Measurements from ENCODE around the gene SLC35D2.

The SLC35D2 gene

GRCh38 chr9:96383165-96383942 lies at the start of gene SLC35D2:
SLC35D2 (minus strand) TSS chr9:96383711; CDS start chr9:96383634, 77 bp downstream.
- no peaks in the 10 kb centered on the region for H3K27me3 ChIP-seq (ENCODE audit: control insufficient read depth in 5 of 5, insufficient read depth in 4 of 5, low read length in 5 of 5)
- peak within 1 kb of the TSS; percentile 72 to 82 (median 76) for H3K4me3 ChIP-seq (ENCODE audit: low read depth in 1 of 5, low read length in 5 of 5)
- peak within 1 kb of the TSS; percentile 56 to 85 (median 77) for H3K9ac ChIP-seq (ENCODE audit: low read length in 5 of 5)
- H3K27ac ChIP-seq (ENCODE audit: low read depth, low read length): peak within 1 kb of the TSS; percentile 71
- H3K9me3 ChIP-seq (ENCODE audit: control insufficient read depth in 5 of 5, low read length in 5 of 5): no peaks in the 10 kb centered on the region
- peaks cover 1 to 23% (median 20%) of the 10 kb centered on the region in 5 donors for H3K4me1 ChIP-seq (ENCODE audit: control insufficient read depth in 5 of 5, insufficient read depth in 5 of 5, low read length in 5 of 5)
- peaks cover 0 to 3% (median 0%) of the 10 kb centered on the region in 5 donors for H3K36me3 ChIP-seq (ENCODE audit: control insufficient read depth in 5 of 5, insufficient read depth in 5 of 5, low read length in 5 of 5)

GRCh38 chr9:96430377-96430776 lies 46.9 kb upstream of the SLC35D2 start:
- no peak overlapping the region for H3K4me3 ChIP-seq (ENCODE audit: low read depth in 1 of 5, low read length in 5 of 5)
- no peak overlapping the region for H3K27ac ChIP-seq (ENCODE audit: low read depth, low read length)
- H3K36me3 ChIP-seq (ENCODE audit: control insufficient read depth in 5 of 5, insufficient read depth in 5 of 5, low read length in 5 of 5): no peaks in the 10 kb centered on the region
- H3K27me3 ChIP-seq (ENCODE audit: control insufficient read depth in 5 of 5, insufficient read depth in 4 of 5, low read length in 5 of 5): no peaks in the 10 kb centered on the region
- H3K4me1 ChIP-seq (ENCODE audit: control insufficient read depth in 5 of 5, insufficient read depth in 5 of 5, low read length in 5 of 5): peaks cover 0 to 4% (median 2%) of the 10 kb centered on the region in 5 donors
- H3K9ac ChIP-seq (ENCODE audit: low read length in 5 of 5): no peak overlapping the region
- H3K9me3 ChIP-seq (ENCODE audit: control insufficient read depth in 5 of 5, low read length in 5 of 5): peaks cover 0 to 4% (median 0%) of the 10 kb centered on the region in 5 donors

DNA sequence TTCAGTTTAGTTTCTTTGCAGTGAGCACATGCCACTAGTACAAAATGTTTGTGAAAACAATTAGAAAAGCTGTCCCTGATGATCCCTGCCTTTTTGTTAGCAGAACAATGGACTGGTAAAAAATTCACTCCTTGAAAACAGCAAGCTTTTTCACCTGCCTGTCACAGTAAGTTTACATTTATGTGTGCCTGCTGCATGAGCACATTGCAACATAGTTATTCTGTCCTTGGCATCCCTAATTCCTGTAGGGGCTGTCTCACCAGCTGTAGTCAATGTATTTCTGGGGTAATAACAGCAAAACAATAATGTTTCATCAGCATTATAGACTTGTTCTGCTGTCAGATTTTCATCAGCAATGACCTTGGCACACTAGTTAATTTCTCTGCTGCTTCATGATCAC lies 46.2 kb upstream of the SLC35D2 start:
- no peaks in the 10 kb centered on the region for H3K27me3 ChIP-seq (ENCODE audit: control insufficient read depth in 5 of 5, insufficient read depth in 4 of 5, low read length in 5 of 5)
- peaks cover 0 to 5% (median 4%) of the 10 kb centered on the region in 5 donors for H3K4me1 ChIP-seq (ENCODE audit: control insufficient read depth in 5 of 5, insufficient read depth in 5 of 5, low read length in 5 of 5)
- H3K36me3 ChIP-seq (ENCODE audit: control insufficient read depth in 5 of 5, insufficient read depth in 5 of 5, low read length in 5 of 5): no peaks in the 10 kb centered on the region
- no peaks in the 10 kb centered on the region for H3K9me3 ChIP-seq (ENCODE audit: control insufficient read depth in 5 of 5, low read length in 5 of 5)
- no peak overlapping the region for H3K27ac ChIP-seq (ENCODE audit: low read depth, low read length)
- no peak overlapping the region for H3K9ac ChIP-seq (ENCODE audit: low read length in 5 of 5)
- H3K4me3 ChIP-seq (ENCODE audit: low read depth in 1 of 5, low read length in 5 of 5): no peak overlapping the region

- peaks cover 4 to 12% (median 9%) of the 10 kb centered on the region in 5 donors for H3K4me1 ChIP-seq (ENCODE audit: control insufficient read depth in 5 of 5, insufficient read depth in 5 of 5, low read length in 5 of 5)
- no peaks in the 10 kb centered on the region for H3K36me3 ChIP-seq (ENCODE audit: control insufficient read depth in 5 of 5, insufficient read depth in 5 of 5, low read length in 5 of 5)
- H3K9me3 ChIP-seq (ENCODE audit: control insufficient read depth in 5 of 5, low read length in 5 of 5): no peaks in the 10 kb centered on the region
- no peak overlapping the region for H3K4me3 ChIP-seq (ENCODE audit: low read depth in 1 of 5, low read length in 5 of 5)
- no peaks in the 10 kb centered on the region for H3K27me3 ChIP-seq (ENCODE audit: control insufficient read depth in 5 of 5, insufficient read depth in 4 of 5, low read length in 5 of 5)
- H3K9ac ChIP-seq (ENCODE audit: low read length in 5 of 5): no peak overlapping the region
- no peak overlapping the region for H3K27ac ChIP-seq (ENCODE audit: low read depth, low read length)
Measured at GRCh38 chr9:96425500-96426169, 42.1 kb upstream of the SLC35D2 start.

DNA sequence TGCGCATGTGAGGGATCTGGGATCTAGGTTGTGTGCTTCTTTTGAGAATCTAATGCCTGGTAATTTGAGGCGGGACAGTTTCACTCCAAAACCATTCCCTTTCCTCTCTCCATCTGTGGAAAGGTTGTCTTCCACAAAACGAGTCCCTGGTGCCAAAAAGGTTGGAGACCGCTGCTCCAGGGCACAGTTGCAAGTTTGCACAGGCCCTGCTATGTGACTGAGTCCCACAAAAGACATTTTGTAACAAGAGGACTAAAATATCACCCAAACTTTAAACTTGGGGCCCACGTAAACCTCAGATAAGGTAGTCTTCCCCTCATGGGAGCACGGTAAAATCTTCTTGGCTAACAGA lies 40.5 kb upstream of the SLC35D2 start:
- no peaks in the 10 kb centered on the region for H3K27me3 ChIP-seq (ENCODE audit: control insufficient read depth in 5 of 5, insufficient read depth in 4 of 5, low read length in 5 of 5)
- H3K27ac ChIP-seq (ENCODE audit: low read depth, low read length): no peak overlapping the region
- H3K4me3 ChIP-seq (ENCODE audit: low read depth in 1 of 5, low read length in 5 of 5): no peak overlapping the region
- no peak overlapping the region for H3K9ac ChIP-seq (ENCODE audit: low read length in 5 of 5)
- no peaks in the 10 kb centered on the region for H3K9me3 ChIP-seq (ENCODE audit: control insufficient read depth in 5 of 5, low read length in 5 of 5)
- H3K36me3 ChIP-seq (ENCODE audit: control insufficient read depth in 5 of 5, insufficient read depth in 5 of 5, low read length in 5 of 5): no peaks in the 10 kb centered on the region
- peaks cover 8 to 28% (median 22%) of the 10 kb centered on the region in 5 donors for H3K4me1 ChIP-seq (ENCODE audit: control insufficient read depth in 5 of 5, insufficient read depth in 5 of 5, low read length in 5 of 5)

- Histone ChIP-seq H3K4me3 (ENCODE audit: low read depth in 1 of 5, low read length in 5 of 5) (no peak overlapping the region), H3K27ac (ENCODE audit: low read depth, low read length) (no peak overlapping the region), H3K9ac (ENCODE audit: low read length in 5 of 5) (no peak overlapping the region), H3K4me1 (ENCODE audit: control insufficient read depth in 5 of 5, insufficient read depth in 5 of 5, low read length in 5 of 5) (peaks cover 8 to 29% (median 22%) of the 10 kb centered on the region in 5 donors), H3K36me3 (ENCODE audit: control insufficient read depth in 5 of 5, insufficient read depth in 5 of 5, low read length in 5 of 5) (no peaks in the 10 kb centered on the region), H3K9me3 (ENCODE audit: control insufficient read depth in 5 of 5, low read length in 5 of 5) (no peaks in the 10 kb centered on the region), H3K27me3 (ENCODE audit: control insufficient read depth in 5 of 5, insufficient read depth in 4 of 5, low read length in 5 of 5) (no peaks in the 10 kb centered on the region)
Measured at GRCh38 chr9:96423322-96423984, 39.9 kb upstream of the SLC35D2 start.

GRCh38 chr9:96420468-96421219 lies 37.1 kb upstream of the SLC35D2 start:
- Histone ChIP-seq H3K4me1 (ENCODE audit: control insufficient read depth in 5 of 5, insufficient read depth in 5 of 5, low read length in 5 of 5) (peaks cover 11 to 44% (median 32%) of the 10 kb centered on the region in 5 donors), H3K9ac (ENCODE audit: low read length in 5 of 5) (peak overlapping the region in 1 of 5 donors; percentile 70), H3K27me3 (ENCODE audit: control insufficient read depth in 5 of 5, insufficient read depth in 4 of 5, low read length in 5 of 5) (no peaks in the 10 kb centered on the region), H3K36me3 (ENCODE audit: control insufficient read depth in 5 of 5, insufficient read depth in 5 of 5, low read length in 5 of 5) (no peaks in the 10 kb centered on the region), H3K4me3 (ENCODE audit: low read depth in 1 of 5, low read length in 5 of 5) (peak overlapping the region in 1 of 5 donors; percentile 9), H3K9me3 (ENCODE audit: control insufficient read depth in 5 of 5, low read length in 5 of 5) (no peaks in the 10 kb centered on the region), H3K27ac (ENCODE audit: low read depth, low read length) (peak overlapping the region; percentile 88)

- H3K9me3 ChIP-seq (ENCODE audit: control insufficient read depth in 5 of 5, low read length in 5 of 5): no peaks in the 10 kb centered on the region
- peak overlapping the region; percentile 88 for H3K27ac ChIP-seq (ENCODE audit: low read depth, low read length)
- H3K27me3 ChIP-seq (ENCODE audit: control insufficient read depth in 5 of 5, insufficient read depth in 4 of 5, low read length in 5 of 5): no peaks in the 10 kb centered on the region
- no peaks in the 10 kb centered on the region for H3K36me3 ChIP-seq (ENCODE audit: control insufficient read depth in 5 of 5, insufficient read depth in 5 of 5, low read length in 5 of 5)
- H3K4me3 ChIP-seq (ENCODE audit: low read depth in 1 of 5, low read length in 5 of 5): peak overlapping the region; percentile 62 to 96 (median 73)
- H3K9ac ChIP-seq (ENCODE audit: low read length in 5 of 5): peak overlapping the region; percentile 16 to 91 (median 86)
- H3K4me1 ChIP-seq (ENCODE audit: control insufficient read depth in 5 of 5, insufficient read depth in 5 of 5, low read length in 5 of 5): peaks cover 11 to 39% (median 29%) of the 10 kb centered on the region in 5 donors
Measured at GRCh38 chr9:96419691-96419969, 36.1 kb upstream of the SLC35D2 start.

- peak overlapping the region; percentile 62 to 96 (median 73) for H3K4me3 ChIP-seq (ENCODE audit: low read depth in 1 of 5, low read length in 5 of 5)
- H3K27me3 ChIP-seq (ENCODE audit: control insufficient read depth in 5 of 5, insufficient read depth in 4 of 5, low read length in 5 of 5): no peaks in the 10 kb centered on the region
- H3K4me1 ChIP-seq (ENCODE audit: control insufficient read depth in 5 of 5, insufficient read depth in 5 of 5, low read length in 5 of 5): peaks cover 11 to 39% (median 29%) of the 10 kb centered on the region in 5 donors
- no peaks in the 10 kb centered on the region for H3K36me3 ChIP-seq (ENCODE audit: control insufficient read depth in 5 of 5, insufficient read depth in 5 of 5, low read length in 5 of 5)
- peak overlapping the region; percentile 16 to 91 (median 86) for H3K9ac ChIP-seq (ENCODE audit: low read length in 5 of 5)
- H3K27ac ChIP-seq (ENCODE audit: low read depth, low read length): peak overlapping the region; percentile 88
- H3K9me3 ChIP-seq (ENCODE audit: control insufficient read depth in 5 of 5, low read length in 5 of 5): no peaks in the 10 kb centered on the region
Measured at GRCh38 chr9:96418920-96419690, 35.6 kb upstream of the SLC35D2 start.

Data from subcutaneous abdominal adipose tissue (tissue), 5 donors.